HG02642 (cell line): ENCODE measurements around the gene FCGBP.
"Not testable (repeated sequence)": the region's sequence is repeated elsewhere in the genome, so short reads cannot be mapped to it uniquely, and the experiment has no call there.

Experiments used
- ATAC-seq: cut with Tn5 transposase; IDR thresholded peaks from one replicate; pipeline ENCODE4 v1.9.1; 2021; ENCODE audit warnings: mild to moderate bottlenecking; ENCODE audit not compliant: unreplicated experiment, poor library complexity

The FCGBP gene

GRCh38 chr19:39934584-39935363, at the start of gene FCGBP:
Gene FCGBP (minus strand): TSS chr19:39934634.
- no peak for ATAC-seq

DNA sequence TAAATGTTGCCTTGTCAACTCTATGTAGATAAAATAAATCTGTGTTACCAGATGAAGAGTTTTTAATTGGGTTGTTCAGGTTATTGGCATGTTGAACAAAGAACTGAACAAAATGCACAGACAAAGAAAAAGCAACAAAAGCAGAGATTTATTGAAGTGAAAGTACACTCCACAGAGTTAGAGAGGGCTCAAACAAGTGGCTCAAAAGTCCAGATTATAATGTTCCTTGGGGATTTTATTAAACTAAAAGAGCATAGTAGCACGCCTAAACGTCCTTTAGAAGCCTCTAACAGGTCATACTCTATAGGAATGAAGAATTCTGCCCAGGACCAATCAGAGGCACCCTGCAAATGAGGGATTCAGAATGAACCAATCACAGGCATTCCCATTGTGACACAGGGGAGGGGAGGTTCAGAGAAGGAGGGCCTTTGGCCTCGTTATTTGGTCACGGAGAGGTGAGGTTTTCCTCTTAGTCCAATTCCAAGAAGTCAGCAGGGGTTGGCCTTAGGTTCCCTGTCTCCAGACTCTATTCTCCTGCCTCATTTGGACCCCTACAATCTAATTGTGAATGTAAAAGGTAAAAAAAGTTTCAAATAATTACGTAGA, 49.4 kb upstream of the FCGBP start:
- ATAC-seq: no peak

GRCh38 chr19:39982883-39983282, 48.4 kb upstream of the FCGBP start:
- ATAC-seq: no peak

DNA sequence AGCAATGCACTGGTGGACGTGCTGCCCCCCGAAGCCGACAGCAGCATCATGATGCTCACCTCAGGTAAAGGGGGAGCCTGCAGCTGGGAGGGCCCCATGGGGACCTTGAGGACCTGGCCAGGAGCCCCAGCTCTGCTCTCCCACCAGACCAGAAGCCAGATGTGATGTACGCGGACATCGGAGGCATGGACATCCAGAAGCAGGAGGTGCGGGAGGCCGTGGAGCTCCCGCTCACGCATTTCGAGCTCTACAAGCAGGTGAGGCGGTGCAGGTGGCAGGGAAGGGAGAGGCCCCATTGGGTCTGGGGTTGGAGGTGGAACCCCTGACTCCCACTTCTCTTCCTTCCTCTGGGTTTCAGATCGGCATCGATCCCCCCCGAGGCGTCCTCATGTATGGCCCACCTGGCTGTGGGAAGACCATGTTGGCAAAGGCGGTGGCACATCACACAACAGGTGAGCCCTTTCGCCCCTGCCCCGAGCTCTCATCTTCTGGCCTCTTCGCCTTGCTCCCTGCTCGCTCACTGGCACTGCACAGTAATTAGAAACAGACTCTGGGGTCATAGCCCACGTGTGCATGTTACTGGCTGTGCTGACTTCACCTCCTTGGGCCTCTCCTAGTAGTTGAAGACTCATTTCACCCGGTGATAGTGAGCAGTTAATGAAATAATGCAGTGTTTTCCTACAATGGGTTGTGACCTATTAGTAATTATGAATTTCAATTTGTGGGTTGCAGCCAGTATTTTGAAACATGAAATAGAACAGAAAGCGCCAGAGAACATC, 40.1 kb upstream of the FCGBP start:
- no peak for ATAC-seq

DNA sequence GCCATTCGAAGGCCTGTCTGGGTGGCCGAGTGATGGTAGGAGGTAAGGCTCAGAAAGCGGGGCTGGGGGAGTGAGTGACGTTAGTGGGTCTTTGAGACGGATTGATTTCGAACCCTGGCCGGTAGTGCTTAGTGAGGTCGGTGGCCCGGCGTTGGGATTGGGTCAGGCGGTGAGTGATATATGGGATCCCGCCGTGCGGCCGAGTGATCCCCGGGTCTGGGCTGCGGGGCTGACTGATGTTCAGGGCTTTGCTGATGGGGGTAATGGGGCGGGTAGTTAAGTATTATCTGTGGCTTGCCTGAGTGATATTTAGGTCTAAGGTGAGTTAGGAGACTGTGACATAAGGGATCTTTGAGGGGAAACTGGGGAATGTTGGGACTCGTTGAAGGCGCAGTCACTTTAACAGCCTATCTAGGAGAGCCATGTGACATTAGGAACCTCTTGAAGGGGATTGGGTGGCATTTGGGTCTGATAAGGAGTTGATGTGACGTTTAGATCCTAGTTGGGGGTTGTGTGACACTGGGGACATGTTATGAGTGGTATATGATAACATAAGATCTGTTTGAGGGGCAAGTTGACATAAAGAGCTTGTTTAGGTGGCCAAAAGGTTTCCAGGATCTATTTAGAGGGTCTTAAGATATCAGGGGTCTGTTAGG, 37.1 kb upstream of the FCGBP start:
- ATAC-seq: peak; percentile 4

DNA sequence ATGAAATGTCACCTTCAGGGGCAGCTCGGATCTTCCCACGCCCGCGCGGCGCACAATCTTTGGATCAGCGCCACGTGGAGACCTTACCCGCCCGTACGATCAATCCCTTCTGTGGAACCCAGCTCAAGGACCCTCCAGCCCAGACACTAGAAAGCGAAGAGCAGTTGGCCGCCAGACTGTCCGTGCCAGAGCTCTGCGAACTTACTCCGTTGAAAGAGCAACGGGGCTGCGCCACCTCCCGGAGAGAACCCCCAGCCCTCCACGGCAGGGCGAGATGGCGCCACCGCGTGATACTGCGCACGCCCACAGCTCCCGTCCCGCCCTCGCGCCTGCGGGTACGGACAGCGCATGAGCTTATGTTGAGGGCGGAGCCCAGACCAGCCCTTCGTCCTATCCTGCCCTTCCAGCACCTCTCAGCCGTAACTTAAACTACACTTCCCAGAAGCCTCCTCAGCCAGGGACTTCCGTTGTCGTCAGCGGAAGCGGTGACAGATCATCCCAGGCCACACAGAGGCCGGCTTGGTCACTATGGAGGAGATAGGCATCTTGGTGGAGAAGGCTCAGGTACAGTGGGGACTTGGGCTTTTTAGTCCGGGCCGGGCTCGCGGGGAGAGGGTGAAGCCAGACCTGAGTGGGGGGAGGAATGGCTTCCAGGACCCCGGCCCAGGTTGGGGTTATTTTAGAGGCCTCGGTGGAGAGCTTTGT, 36.4 kb upstream of the FCGBP start, which contains the start of gene PSMC4:
Gene PSMC4, plus strand, starts transcription at position 491 of the 705 bp plus-strand sequence. Its CDS starts 38 bp downstream, at position 529.
- peak; percentile 93 for ATAC-seq

GRCh38 chr19:39970425-39970674, 35.9 kb upstream of the FCGBP start:
- ATAC-seq: peak; percentile 29

DNA sequence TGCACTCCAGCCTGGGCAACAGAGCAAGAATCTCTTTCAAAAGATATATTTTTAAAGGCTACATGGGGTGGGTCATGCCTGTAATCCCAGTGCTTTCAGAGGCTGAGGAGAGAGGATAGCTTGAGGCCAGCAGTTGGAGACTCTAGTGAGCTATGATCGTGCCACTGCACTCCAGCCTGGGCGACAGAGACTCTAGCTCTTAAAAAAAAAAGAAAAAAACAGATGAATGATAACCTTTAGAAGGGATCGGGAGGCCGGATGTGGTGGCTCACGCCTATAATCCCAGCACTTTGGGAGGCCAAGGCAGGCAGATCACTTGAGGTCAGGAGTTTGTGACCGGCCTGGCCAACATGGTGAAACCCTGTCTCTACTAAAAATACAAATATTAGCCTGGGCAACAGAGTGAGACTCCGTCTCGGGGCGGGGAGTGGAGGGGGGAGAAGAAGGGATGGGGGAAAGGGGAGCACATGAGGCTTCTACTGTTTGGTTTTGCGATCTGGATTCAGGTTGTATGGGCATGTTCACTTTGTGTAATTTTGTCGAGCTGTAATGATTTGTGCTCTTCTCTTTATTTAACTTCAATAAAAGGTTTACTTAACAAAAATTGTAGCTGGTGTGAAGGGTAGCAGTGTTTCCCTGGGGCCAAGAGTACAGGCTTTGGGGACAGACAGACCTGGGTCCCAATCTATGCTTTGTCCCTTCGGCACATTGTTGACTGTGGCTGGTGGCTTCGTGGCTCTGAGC, 35.4 kb upstream of the FCGBP start:
- no peak for ATAC-seq

DNA sequence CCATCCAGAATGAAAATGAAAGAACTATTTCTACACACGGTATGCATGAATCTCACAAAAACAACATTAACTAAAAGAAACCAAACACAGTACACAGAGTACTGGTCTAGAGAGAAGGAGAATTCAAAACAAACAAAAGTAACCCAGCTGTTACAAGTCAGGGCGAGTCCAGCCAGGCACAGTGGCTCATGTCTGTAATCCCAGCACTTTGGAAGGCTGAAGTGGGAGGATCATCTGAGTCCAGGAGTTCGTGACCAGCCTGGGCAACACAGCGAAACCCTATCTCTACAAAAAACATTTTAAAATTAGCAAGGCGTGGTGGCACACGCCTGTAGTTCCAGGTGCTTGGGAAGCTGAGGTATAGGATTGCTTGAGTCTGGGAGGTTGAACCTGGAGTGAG, 34.8 kb upstream of the FCGBP start:
- ATAC-seq: no peak

DNA sequence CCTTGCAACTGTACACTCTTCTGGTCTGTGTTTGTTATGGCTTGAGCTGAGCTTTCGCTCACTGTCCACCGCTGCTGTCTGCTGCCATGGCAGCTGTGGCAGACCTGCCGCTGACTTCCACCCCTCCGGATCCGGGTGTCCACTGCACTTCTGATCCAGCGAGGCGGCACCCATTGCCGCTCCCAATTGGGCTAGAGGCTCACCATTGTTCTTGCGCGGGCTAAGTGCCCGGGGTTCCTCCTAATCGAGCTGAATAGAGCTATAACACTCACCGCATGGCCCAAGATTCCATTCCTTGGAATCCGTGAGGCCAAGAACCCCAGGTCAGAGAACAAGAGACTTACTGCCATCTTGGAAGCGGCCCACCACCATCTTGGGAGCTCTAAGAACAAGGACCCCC, 34.4 kb upstream of the FCGBP start:
- ATAC-seq: no peak

GRCh38 chr19:39967561-39967960, 33.1 kb upstream of the FCGBP start:
- no peak for ATAC-seq

GRCh38 chr19:39966617-39967016, 32.2 kb upstream of the FCGBP start:
- no peak for ATAC-seq

- no peak for ATAC-seq
Measured at GRCh38 chr19:39963898-39964297, 29.5 kb upstream of the FCGBP start.

DNA sequence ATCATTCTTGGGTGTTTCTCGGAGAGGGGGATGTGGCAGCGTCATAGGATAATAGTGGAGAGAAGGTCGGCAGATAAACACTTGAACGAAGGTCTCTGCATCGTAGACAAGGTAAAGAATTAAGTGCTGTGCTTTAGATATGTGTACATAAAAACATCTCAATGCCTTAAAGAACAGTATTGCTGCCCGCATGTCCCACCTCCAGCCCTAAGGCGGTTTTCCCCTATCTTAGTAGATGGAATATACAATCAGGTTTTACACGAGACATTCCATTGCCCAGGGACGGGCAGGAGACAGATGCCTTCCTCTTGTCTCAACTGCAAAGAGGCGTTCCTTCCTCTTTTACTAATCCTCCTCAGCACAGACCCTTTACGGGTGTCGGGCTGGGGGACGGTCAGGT, 25.0 kb upstream of the FCGBP start:
- ATAC-seq: not testable (repeated sequence)

DNA sequence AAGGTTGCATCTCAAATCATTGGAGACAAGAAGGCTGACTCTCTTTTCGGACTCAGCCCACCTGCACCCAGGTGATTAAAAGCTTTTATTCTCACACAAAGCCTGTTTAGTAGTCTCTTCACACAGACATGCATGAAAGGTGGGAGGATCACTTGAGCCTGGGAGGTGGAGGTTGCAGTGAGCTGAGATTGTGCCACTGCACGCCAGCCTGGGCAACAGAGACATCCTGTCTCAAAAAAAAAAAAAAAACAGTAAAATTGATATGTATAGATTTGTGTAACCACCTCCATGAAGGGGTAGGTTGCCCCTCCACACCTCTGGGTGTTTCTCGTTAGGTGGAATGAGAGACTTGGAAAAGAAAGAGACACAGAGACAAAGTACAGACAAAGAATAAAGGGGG, 24.5 kb upstream of the FCGBP start:
- ATAC-seq: not testable (repeated sequence)

GRCh38 chr19:39957886-39958285, 23.5 kb upstream of the FCGBP start:
- ATAC-seq: not testable (repeated sequence)

DNA sequence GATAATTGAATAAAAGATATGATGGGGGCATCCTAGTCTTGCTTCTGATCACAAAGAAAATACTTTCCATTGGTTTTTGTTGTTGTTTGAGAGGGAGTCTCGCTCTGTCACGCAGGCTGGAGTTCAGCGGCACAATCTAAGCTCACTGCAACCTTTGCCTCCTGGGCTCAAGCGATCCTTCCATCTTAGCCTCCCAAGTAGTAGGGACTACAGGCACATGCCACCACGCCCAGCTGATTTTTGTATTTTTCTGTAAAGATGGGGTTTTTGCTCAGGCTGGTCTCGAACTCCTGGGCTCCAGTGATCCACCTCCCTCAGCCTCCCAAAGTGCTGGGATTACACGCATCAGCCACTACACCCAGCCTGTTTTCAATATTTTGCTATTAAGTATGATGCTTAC, 19.5 kb upstream of the FCGBP start:
- ATAC-seq: no peak

DNA sequence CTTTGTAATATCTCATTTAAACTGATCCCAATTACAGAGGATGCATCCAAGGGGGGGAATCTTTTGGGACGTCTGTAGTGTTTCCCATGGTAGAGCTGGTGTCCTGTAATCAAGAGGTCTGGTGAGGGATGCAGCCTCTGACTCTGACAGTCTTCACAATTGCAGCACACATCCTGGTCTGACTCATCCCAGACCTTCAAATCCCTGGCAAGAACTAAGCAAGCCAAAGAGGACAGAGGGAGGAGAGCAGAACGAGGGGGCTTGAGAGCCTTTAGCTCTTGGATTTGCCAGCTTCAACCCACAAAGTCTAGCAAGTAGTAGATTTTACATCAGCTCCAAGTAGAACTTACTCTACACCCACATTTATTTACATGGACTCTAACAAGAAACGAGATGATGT, 17.3 kb upstream of the FCGBP start:
- no peak for ATAC-seq

GRCh38 chr19:39951065-39951650, 16.7 kb upstream of the FCGBP start:
- ATAC-seq: no peak
